ENCODE data around the gene BRIP1.

- TF ChIP-seq, protein P1, sequence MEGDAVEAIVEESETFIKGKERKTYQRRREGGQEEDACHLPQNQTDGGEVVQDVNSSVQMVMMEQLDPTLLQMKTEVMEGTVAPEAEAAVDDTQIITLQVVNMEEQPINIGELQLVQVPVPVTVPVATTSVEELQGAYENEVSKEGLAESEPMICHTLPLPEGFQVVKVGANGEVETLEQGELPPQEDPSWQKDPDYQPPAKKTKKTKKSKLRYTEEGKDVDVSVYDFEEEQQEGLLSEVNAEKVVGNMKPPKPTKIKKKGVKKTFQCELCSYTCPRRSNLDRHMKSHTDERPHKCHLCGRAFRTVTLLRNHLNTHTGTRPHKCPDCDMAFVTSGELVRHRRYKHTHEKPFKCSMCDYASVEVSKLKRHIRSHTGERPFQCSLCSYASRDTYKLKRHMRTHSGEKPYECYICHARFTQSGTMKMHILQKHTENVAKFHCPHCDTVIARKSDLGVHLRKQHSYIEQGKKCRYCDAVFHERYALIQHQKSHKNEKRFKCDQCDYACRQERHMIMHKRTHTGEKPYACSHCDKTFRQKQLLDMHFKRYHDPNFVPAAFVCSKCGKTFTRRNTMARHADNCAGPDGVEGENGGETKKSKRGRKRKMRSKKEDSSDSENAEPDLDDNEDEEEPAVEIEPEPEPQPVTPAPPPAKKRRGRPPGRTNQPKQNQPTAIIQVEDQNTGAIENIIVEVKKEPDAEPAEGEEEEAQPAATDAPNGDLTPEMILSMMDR (IDR thresholded peaks at IDR 0.05; ENCODE audit: low read depth, low read length): no peak
- TF ChIP-seq EZH2phosphoT487 (IDR thresholded peaks at IDR 0.05; ENCODE audit: low read depth): no peak
Observed at GRCh38 chr17:61647047-61647446, 216.3 kb downstream of the BRIP1 start.

Data from OCI-LY3 (cell line).